Measurements from ENCODE around the gene ADH4. TPM values are rescaled to one million over a fixed set of nuclear protein-coding genes. Genes with fewer than 3 reads are reported as not detected.

ADH4 gene
- total RNA-seq, 1 experiment from 2014 or later = 0.25 TPM

DNA sequence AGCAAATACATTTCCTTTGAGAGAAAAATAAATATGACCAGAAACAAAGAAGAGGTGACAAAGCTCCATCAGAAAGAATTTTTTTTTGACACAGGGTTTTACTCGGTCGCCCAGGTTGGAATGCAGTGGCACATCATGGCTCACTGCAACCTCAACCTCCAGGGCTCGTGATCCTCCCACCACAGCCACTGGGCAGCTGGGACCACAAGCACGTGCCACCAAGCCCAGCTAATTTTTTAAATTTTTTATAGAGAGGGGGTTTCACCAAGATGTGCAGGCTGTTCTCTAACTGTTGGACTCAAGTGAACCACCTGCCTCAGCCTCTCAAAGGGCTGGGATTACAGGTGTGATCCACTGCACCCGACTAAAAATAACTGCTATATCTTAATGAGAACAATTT is 65.8 kb downstream of the ADH4 start (continued):
- no peak for TF ChIP-seq POLR2AphosphoS5 (IDR thresholded peaks at IDR 0.05; ENCODE audit: low read depth, low read length)
- TF ChIP-seq, protein P1, sequence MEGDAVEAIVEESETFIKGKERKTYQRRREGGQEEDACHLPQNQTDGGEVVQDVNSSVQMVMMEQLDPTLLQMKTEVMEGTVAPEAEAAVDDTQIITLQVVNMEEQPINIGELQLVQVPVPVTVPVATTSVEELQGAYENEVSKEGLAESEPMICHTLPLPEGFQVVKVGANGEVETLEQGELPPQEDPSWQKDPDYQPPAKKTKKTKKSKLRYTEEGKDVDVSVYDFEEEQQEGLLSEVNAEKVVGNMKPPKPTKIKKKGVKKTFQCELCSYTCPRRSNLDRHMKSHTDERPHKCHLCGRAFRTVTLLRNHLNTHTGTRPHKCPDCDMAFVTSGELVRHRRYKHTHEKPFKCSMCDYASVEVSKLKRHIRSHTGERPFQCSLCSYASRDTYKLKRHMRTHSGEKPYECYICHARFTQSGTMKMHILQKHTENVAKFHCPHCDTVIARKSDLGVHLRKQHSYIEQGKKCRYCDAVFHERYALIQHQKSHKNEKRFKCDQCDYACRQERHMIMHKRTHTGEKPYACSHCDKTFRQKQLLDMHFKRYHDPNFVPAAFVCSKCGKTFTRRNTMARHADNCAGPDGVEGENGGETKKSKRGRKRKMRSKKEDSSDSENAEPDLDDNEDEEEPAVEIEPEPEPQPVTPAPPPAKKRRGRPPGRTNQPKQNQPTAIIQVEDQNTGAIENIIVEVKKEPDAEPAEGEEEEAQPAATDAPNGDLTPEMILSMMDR (IDR thresholded peaks at IDR 0.05 in 2 of 3, conservative IDR thresholded peaks at IDR 0.05 in 1 of 3; ENCODE audit: borderline replicate concordance in 1 of 3, insufficient read depth in 1 of 3, low read depth in 2 of 3, low read length in 2 of 3) = no peak

DNA sequence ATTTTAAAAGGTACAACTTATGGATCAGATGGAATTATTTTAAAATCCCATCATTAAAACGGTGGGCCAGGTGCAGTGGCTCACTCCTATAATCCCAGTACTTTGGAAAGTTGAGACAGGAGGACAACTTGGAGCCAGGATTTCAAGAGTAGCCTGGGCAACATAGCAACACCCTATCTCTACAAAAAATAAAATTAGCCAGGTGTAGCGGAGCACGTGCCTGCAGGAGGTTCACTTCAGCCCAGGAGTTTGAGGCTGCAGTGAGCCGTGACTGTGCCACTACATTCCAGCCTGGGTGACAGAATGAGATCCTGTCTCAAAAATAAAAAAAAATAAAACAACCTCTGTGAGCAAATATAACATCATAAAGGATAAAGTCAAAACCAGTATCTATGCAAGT is 66.9 kb downstream of the ADH4 start:
- intact Hi-C loops (cut with micrococcal nuclease) = no loop called here
- ChIA-PET RAD21 (ENCODE audit: low non-redundant PET in 1 of 2, low total read pairs in 2 of 2, uncharacterized antibody in 2 of 2, unreplicated experiment in 2 of 2) (no interaction called here), CTCF (no interaction called here), POLR2A (no interaction called here)
- Histone ChIP-seq H3K4me1 (ENCODE audit: control insufficient read depth in 1 of 2, insufficient read depth in 2 of 2, low read length in 2 of 2) (no peaks in the 10 kb centered on the region), H3K9me3 (ENCODE audit: control insufficient read depth in 1 of 2, insufficient read depth in 1 of 2, low read depth in 1 of 2, low read length in 2 of 2) (no peaks in the 10 kb centered on the region), H3K27me3 (ENCODE audit: insufficient read depth, low read length) (no peaks in the 10 kb centered on the region), H2AFZ (ENCODE audit: low read depth, low read length, poor library complexity, severe bottlenecking) (no peak overlapping the region), H3K27ac (ENCODE audit: low read depth, low read length) (no peak overlapping the region), H3K79me2 (ENCODE audit: insufficient read depth, low read length) (peaks cover 17% of the 10 kb centered on the region), H3K9ac (ENCODE audit: low read length) (no peak overlapping the region), H3K9me2 (ENCODE audit: insufficient read depth) (no peaks in the 10 kb centered on the region), H3K4me2 (ENCODE audit: low read length) (no peak overlapping the region), H4K20me1 (ENCODE audit: insufficient read depth) (no peaks in the 10 kb centered on the region), H3K4me3 (replicated peaks in 1 of 2; ENCODE audit: low read depth in 1 of 2, low read length in 2 of 2) (no peak overlapping the region), H3K36me3 (ENCODE audit: control insufficient read depth in 1 of 2, insufficient read depth in 2 of 2, low read length in 2 of 2) (peaks cover 43 to 54% of the 10 kb centered on the region in 2 experiments; a peak in 3 of 4 replicates)
- no peak for TF ChIP-seq POLR2A (IDR thresholded peaks at IDR 0.05; ENCODE audit: borderline replicate concordance, extremely low read depth, insufficient read depth, insufficient read length)
- no peak for TF ChIP-seq EGR1 (IDR thresholded peaks at IDR 0.05; ENCODE audit: low read depth)
- TF ChIP-seq, protein P2, sequence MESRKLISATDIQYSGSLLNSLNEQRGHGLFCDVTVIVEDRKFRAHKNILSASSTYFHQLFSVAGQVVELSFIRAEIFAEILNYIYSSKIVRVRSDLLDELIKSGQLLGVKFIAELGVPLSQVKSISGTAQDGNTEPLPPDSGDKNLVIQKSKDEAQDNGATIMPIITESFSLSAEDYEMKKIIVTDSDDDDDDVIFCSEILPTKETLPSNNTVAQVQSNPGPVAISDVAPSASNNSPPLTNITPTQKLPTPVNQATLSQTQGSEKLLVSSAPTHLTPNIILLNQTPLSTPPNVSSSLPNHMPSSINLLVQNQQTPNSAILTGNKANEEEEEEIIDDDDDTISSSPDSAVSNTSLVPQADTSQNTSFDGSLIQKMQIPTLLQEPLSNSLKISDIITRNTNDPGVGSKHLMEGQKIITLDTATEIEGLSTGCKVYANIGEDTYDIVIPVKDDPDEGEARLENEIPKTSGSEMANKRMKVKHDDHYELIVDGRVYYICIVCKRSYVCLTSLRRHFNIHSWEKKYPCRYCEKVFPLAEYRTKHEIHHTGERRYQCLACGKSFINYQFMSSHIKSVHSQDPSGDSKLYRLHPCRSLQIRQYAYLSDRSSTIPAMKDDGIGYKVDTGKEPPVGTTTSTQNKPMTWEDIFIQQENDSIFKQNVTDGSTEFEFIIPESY (IDR thresholded peaks at IDR 0.05; ENCODE audit: extremely low read depth, insufficient replicate concordance, low read length) = no peak
- TF ChIP-seq EZH2phosphoT487 (IDR thresholded peaks at IDR 0.05; ENCODE audit: borderline replicate concordance) = no peak
- no peak for TF ChIP-seq ZFX (IDR thresholded peaks at IDR 0.05)
- TF ChIP-seq SRF (IDR thresholded peaks at IDR 0.05; ENCODE audit: low read depth) = no peak
- no peak for TF ChIP-seq CBX3 (IDR thresholded peaks at IDR 0.05; ENCODE audit: low read depth)
- TF ChIP-seq, protein P1 (IDR thresholded peaks at IDR 0.05 in 2 of 3, conservative IDR thresholded peaks at IDR 0.05 in 1 of 3; ENCODE audit: borderline replicate concordance in 1 of 3, insufficient read depth in 1 of 3, low read depth in 2 of 3, low read length in 2 of 3) = no peak
- no peak for TF ChIP-seq JUND (IDR thresholded peaks at IDR 0.05)
- TF ChIP-seq POLR2AphosphoS5 (IDR thresholded peaks at IDR 0.05; ENCODE audit: low read depth, low read length) = no peak
- TF ChIP-seq, protein P3, sequence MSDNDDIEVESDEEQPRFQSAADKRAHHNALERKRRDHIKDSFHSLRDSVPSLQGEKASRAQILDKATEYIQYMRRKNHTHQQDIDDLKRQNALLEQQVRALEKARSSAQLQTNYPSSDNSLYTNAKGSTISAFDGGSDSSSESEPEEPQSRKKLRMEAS (IDR thresholded peaks at IDR 0.05) = no peak
- TF ChIP-seq, protein P4, sequence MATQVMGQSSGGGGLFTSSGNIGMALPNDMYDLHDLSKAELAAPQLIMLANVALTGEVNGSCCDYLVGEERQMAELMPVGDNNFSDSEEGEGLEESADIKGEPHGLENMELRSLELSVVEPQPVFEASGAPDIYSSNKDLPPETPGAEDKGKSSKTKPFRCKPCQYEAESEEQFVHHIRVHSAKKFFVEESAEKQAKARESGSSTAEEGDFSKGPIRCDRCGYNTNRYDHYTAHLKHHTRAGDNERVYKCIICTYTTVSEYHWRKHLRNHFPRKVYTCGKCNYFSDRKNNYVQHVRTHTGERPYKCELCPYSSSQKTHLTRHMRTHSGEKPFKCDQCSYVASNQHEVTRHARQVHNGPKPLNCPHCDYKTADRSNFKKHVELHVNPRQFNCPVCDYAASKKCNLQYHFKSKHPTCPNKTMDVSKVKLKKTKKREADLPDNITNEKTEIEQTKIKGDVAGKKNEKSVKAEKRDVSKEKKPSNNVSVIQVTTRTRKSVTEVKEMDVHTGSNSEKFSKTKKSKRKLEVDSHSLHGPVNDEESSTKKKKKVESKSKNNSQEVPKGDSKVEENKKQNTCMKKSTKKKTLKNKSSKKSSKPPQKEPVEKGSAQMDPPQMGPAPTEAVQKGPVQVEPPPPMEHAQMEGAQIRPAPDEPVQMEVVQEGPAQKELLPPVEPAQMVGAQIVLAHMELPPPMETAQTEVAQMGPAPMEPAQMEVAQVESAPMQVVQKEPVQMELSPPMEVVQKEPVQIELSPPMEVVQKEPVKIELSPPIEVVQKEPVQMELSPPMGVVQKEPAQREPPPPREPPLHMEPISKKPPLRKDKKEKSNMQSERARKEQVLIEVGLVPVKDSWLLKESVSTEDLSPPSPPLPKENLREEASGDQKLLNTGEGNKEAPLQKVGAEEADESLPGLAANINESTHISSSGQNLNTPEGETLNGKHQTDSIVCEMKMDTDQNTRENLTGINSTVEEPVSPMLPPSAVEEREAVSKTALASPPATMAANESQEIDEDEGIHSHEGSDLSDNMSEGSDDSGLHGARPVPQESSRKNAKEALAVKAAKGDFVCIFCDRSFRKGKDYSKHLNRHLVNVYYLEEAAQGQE (IDR thresholded peaks at IDR 0.05; ENCODE audit: low read depth) = no peak
- no peak for TF ChIP-seq FOSL1 (IDR thresholded peaks at IDR 0.05; ENCODE audit: low read depth)
- no peak for TF ChIP-seq TCF7L2 (IDR thresholded peaks at IDR 0.05; ENCODE audit: borderline replicate concordance, extremely low read depth, insufficient read depth, insufficient read length)
- BruUV-seq (replicated peaks) = no TSS peak
- DNase-seq (ENCODE audit: low read depth, low spot score) (no peak), ATAC-seq (no peak)
